Activated T-helper 2 cell treated with anti-CD3 and anti-CD28 coated beads, Interferon-gamma antibody, Interleukin-2, Interleukin-4, amounts not matched to agents 10 μg/mL and 5 μg/mL and 100 μg/mL, durations not matched to agents 14 hours and 24 hours and 36 hours (primary cell): Measurements from ENCODE around the gene IFT122. TPM values are rescaled to one million over a fixed set of nuclear protein-coding genes. Genes with fewer than 3 reads are reported as not detected.

ENCODE experiments used
- DNase-seq: peaks from one replicate; pipeline ENCODE4 v3.0.0; 2021; ENCODE audit warnings: low spot score
- H3K27ac Mint-ChIP-seq: one replicate; pipeline ENCODE4 v1.8.0; 2021; ENCODE audit warnings: mixed read lengths
- H3K27me3 Mint-ChIP-seq: one replicate; pipeline ENCODE4 v1.8.0; 2021; ENCODE audit warnings: low read depth, mixed read lengths
- H3K36me3 Mint-ChIP-seq: one replicate; pipeline ENCODE4 v1.8.0; 2021; ENCODE audit warnings: low read depth, mixed read lengths
- H3K4me1 Mint-ChIP-seq: one replicate; pipeline ENCODE4 v1.8.0; 2021; ENCODE audit warnings: low read depth, mixed read lengths
- H3K4me3 Mint-ChIP-seq: one replicate; pipeline ENCODE4 v1.8.0; 2021; ENCODE audit warnings: low read depth, mild to moderate bottlenecking, moderate library complexity, mixed read lengths
- H3K9me3 Mint-ChIP-seq: one replicate; pipeline ENCODE4 v1.8.0; 2021; ENCODE audit warnings: mixed read lengths
- intact Hi-C: fragments of 100-400 bp; cut with micrococcal nuclease; formaldehyde crosslinking; loops from one replicate; pipeline ENCODE4 v1.15.1; 2023
- total RNA-seq: library from RNA; stranded (reverse); gene quantifications from 2 replicates; pipeline ENCODE4 v1.2.3, GENCODE V29; 2022

The IFT122 gene
- total RNA-seq, 1 donor from 2014 or later = 15.7 TPM

DNA sequence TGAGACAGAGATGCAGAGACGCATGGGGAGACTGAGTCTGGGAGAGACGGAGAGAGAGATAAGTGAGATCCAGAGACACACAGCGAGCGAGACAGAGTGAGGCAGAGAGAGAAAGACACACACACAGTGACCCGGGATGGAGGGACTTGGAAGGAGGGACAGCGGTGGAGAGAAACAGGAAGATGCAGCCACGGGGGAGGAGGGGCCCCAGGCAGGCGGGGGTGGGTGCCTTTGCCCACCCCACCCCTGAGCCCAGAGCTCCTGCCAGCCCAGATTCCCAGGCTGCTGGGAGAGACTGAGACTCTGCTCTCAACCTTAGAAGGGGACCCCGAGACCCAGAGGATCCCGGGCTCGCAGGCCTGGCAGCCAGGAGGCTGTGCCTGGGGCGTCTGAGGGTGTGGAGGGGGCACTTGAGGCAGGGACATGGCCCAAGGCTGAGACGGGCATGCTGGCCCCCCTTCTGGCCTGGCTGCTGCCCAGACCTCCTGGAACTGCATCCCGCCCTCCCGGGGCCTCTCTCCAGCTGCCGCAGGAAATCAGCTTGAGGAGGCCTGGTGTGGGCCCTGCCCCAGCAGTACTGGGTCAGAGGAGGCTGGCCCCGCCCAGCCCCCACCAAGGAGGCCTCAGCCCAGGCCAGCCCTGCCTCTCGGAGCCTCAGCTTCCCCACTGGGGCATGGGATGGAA lies 121.0 kb downstream of the IFT122 start:
- Mint-ChIP-seq H3K4me3 (no peak overlapping the region), H3K27ac (no peak overlapping the region), H3K4me1 (no peaks in the 10 kb centered on the region), H3K9me3 (no peaks in the 10 kb centered on the region), H3K27me3 (no peaks in the 10 kb centered on the region), H3K36me3 (no peaks in the 10 kb centered on the region)
- intact Hi-C loops = no loop called here
- no peak for DNase-seq

- no peak for DNase-seq
- no peaks in the 10 kb centered on the region for H3K36me3 Mint-ChIP-seq
- H3K27me3 Mint-ChIP-seq = no peaks in the 10 kb centered on the region
- H3K9me3 Mint-ChIP-seq = no peaks in the 10 kb centered on the region
- H3K4me3 Mint-ChIP-seq = no peak overlapping the region
- intact Hi-C loops = no loop called here
- H3K27ac Mint-ChIP-seq = no peak overlapping the region
- no peaks in the 10 kb centered on the region for H3K4me1 Mint-ChIP-seq
These were observed 121.7 kb downstream of the IFT122 start for GRCh38 chr3:129561619-129562248.

DNA sequence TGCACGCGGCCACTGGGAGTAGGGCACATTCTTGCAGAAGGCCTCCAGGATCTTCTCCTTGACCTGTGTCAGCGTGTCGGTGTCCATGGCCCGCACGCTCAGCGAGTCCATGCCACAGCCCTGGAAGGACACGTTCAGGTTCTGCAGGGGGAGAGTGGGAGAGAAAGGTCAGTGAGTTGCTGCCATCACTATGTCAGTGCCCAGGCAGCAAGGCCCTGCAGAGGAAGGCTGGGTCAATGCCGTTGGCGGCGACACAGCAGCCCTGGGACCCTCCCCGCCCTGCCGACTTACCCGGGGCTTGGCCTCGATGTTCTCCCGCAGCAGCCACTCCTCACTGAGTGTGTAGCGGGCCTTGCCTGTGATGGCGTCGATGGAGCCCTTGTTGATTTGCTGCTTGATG lies 122.8 kb downstream of the IFT122 start:
- Mint-ChIP-seq H3K36me3 (no peaks in the 10 kb centered on the region), H3K9me3 (no peaks in the 10 kb centered on the region), H3K27me3 (no peaks in the 10 kb centered on the region), H3K27ac (no peak overlapping the region), H3K4me3 (no peak overlapping the region), H3K4me1 (no peaks in the 10 kb centered on the region)
- DNase-seq = no peak
- intact Hi-C loops = no loop called here

GRCh38 chr3:129563332-129563731 lies 123.3 kb downstream of the IFT122 start:
- Mint-ChIP-seq H3K9me3 (no peaks in the 10 kb centered on the region), H3K27ac (no peak overlapping the region), H3K4me1 (no peaks in the 10 kb centered on the region), H3K27me3 (no peaks in the 10 kb centered on the region), H3K4me3 (no peak overlapping the region), H3K36me3 (no peaks in the 10 kb centered on the region)
- intact Hi-C loops = no loop called here
- no peak for DNase-seq

GRCh38 chr3:129563850-129564535 lies 124.0 kb downstream of the IFT122 start:
- H3K9me3 Mint-ChIP-seq = no peaks in the 10 kb centered on the region
- no peak overlapping the region for H3K27ac Mint-ChIP-seq
- H3K4me1 Mint-ChIP-seq = no peaks in the 10 kb centered on the region
- DNase-seq = no peak
- no peak overlapping the region for H3K4me3 Mint-ChIP-seq
- H3K27me3 Mint-ChIP-seq = no peaks in the 10 kb centered on the region
- H3K36me3 Mint-ChIP-seq = no peaks in the 10 kb centered on the region
- intact Hi-C loops = no loop called here

DNA sequence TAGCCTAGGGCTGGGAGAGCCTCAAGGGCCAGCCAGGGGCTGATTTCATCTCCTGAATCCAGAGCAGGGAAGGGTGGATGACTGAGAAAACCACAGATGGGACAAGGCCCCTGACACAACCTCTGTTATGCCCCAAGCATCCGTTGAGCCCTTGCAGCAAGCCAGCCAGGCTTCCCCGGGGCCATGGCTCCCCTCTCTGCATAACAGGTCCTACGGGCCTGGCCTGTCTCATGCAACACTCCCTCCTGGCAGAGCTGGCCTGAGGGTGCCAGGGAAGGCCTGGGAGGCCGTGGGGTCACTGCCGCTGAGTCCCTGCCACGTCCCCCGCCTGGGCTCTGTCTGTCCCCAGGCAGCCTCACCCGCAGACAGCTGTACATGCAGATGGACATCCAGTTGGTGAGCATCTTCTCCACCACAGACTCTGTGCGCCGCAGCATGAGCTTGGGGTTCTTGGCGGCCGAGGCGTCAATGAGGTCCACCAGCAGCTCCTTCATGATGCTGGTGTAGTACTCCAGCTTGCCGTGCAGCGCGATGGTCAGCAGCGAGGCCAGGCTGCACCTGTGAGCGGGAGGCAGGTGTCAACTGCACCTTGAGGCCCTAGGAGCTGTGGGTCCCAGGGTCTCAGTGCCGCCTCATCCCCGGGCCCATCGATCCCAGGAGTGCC lies 125.1 kb downstream of the IFT122 start:
- no peak overlapping the region for H3K27ac Mint-ChIP-seq
- intact Hi-C loops = no loop called here

GRCh38 chr3:129565902-129566301 lies 125.9 kb downstream of the IFT122 start:
- Mint-ChIP-seq H3K9me3 (no peaks in the 10 kb centered on the region), H3K4me1 (no peaks in the 10 kb centered on the region), H3K36me3 (no peaks in the 10 kb centered on the region), H3K27me3 (no peaks in the 10 kb centered on the region), H3K4me3 (no peak overlapping the region), H3K27ac (no peak overlapping the region)
- intact Hi-C loops = no loop called here
- no peak for DNase-seq

More for the DNA sequence above, 125.1 kb downstream of the IFT122 start:
- H3K36me3 Mint-ChIP-seq = no peaks in the 10 kb centered on the region
- DNase-seq = no peak
- no peak overlapping the region for H3K4me3 Mint-ChIP-seq
- H3K9me3 Mint-ChIP-seq = no peaks in the 10 kb centered on the region
- H3K4me1 Mint-ChIP-seq = no peaks in the 10 kb centered on the region
- no peaks in the 10 kb centered on the region for H3K27me3 Mint-ChIP-seq

DNA sequence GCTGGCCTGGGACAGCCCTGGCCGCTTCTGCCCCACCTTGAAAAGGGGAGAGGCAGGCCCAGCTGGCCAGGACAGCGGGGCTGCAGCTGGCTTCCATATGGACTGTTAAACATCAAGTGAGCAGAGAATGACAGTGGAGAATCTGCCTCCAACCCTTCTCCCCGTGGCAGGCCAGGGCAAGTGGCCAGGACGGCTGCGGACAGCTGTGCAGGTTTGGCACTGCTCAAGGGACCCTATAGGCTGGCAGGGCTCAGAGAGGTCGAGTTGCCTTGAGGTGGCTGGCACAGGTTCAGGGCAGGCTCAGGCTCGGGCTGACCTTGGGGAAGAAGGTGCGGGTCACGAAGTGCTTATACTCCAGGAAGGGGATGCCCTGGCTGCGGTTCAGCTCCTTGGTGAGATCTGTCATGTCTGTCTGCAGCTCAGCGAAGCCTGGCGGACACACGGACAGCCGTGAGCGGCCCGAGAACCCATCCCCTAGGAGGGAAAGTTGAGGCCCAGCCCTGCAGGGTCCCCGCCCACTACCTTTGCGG lies 127.2 kb downstream of the IFT122 start:
- intact Hi-C loops = no loop called here
- no peaks in the 10 kb centered on the region for H3K9me3 Mint-ChIP-seq
- DNase-seq = no peak
- H3K4me3 Mint-ChIP-seq = no peak overlapping the region
- H3K27ac Mint-ChIP-seq = no peak overlapping the region
- no peaks in the 10 kb centered on the region for H3K4me1 Mint-ChIP-seq
- no peaks in the 10 kb centered on the region for H3K27me3 Mint-ChIP-seq
- H3K36me3 Mint-ChIP-seq = no peaks in the 10 kb centered on the region

DNA sequence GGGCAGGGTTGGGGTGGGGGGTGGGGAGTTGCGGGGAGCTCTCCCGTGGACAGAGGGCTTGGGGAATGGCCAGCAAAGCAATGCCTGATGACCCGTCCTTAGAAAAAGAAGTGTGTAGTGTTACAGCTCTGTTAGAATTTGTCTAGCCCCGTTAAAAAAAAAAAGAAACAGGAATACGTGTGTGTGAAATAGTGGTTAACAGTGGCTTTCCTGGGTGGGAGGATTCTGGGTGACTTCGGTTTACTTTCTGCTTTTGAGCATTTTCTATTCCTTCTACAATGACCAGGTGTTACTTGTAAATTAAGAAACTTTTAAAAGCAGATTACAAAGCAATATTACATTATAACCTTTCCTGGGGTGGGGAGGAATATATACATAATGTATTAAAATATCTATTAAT lies 127.9 kb downstream of the IFT122 start:
- no peak overlapping the region for H3K4me3 Mint-ChIP-seq
- H3K27ac Mint-ChIP-seq = no peak overlapping the region
- intact Hi-C loops = no loop called here
- DNase-seq = no peak
- H3K36me3 Mint-ChIP-seq = no peaks in the 10 kb centered on the region
- H3K4me1 Mint-ChIP-seq = no peaks in the 10 kb centered on the region
- H3K27me3 Mint-ChIP-seq = no peaks in the 10 kb centered on the region
- no peaks in the 10 kb centered on the region for H3K9me3 Mint-ChIP-seq

DNA sequence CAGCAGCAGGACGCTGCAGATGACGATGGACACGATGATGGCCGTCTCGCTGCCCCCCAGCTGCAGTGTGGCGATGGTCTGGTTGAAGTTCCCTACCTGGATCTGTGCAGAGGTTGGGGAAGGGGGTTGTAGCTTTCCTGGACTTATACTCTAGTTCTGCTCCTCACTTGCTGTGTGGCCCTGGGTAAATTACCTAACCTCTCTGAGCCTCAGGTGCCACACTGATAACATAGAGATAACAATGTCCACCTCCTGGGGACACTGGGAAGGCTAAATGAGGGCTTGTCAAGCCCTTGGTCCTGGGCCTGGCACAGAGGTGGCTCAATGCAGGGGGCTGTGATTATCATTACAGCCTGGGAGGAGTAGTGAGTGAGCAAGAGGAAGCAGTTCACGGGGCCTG lies 129.8 kb downstream of the IFT122 start:
- Mint-ChIP-seq H3K27me3 (no peaks in the 10 kb centered on the region), H3K36me3 (no peaks in the 10 kb centered on the region), H3K27ac (no peak overlapping the region), H3K9me3 (no peaks in the 10 kb centered on the region), H3K4me1 (no peaks in the 10 kb centered on the region), H3K4me3 (no peak overlapping the region)
- intact Hi-C loops = no loop called here
- no peak for DNase-seq
